Thyroid gland (tissue), 4 donors: Measurements from ENCODE around the gene SLC35A1.

Experiments
- CTCF ChIP-seq, 6 experiments: fragments of 200-600 bp in 3 of 6; fragments of 450-650 bp in 3 of 6; sonication (generic) in 3 of 6; IDR thresholded peaks; one replicate each; pipeline ENCODE4 v1.5.1; 2016 to 2019; ENCODE audit warnings: antibody characterized with exemption in 6 of 6, mild to moderate bottlenecking in 2 of 6, inconsistent platforms in 1 of 6, moderate library complexity in 1 of 6
- POLR2A ChIP-seq, 2 donors: fragments of 450-650 bp; IDR thresholded peaks; one replicate each; pipeline ENCODE4 v1.6.1; 2017; ENCODE audit warnings: antibody characterized with exemption in 2 of 2, mild to moderate bottlenecking in 2 of 2, moderate library complexity in 1 of 2

GRCh38 chr6:87494761-87495422, 22.1 kb downstream of the SLC35A1 start:
- TF ChIP-seq CTCF (IDR thresholded peaks at IDR 0.05) = no peak
- no peak for TF ChIP-seq POLR2A (IDR thresholded peaks at IDR 0.05)
